ENCODE data around the gene TREH. TPM values are rescaled to one million over a fixed set of nuclear protein-coding genes. Genes with fewer than 3 reads are reported as not detected.

TREH gene
- total RNA-seq, 1 experiment from 2014 or later, result 0.15 TPM

GRCh38 chr11:118649941-118650340 lies 29.5 kb downstream of the TREH start:
- BruUV-seq (replicated peaks), result no TSS peak
- CTCF ChIA-PET, result no interaction called here
- no peak for ATAC-seq
- no peak overlapping the region for H3K4me3 ChIP-seq (replicated peaks in 1 of 2; ENCODE audit: low read depth in 1 of 2, low read length in 2 of 2)
- no peak overlapping the region for H3K4me2 ChIP-seq (ENCODE audit: low read length)
- no peaks in the 10 kb centered on the region for H4K20me1 ChIP-seq (ENCODE audit: insufficient read depth)
- no peak for DNase-seq (ENCODE audit: low read depth, low spot score)
- H3K9ac ChIP-seq (ENCODE audit: low read length), result no peak overlapping the region
- no peak overlapping the region for H3K27ac ChIP-seq (ENCODE audit: low read depth, low read length)
- H3K79me2 ChIP-seq (ENCODE audit: insufficient read depth, low read length), result no peaks in the 10 kb centered on the region
- H3K4me1 ChIP-seq (ENCODE audit: control insufficient read depth in 1 of 2, insufficient read depth in 2 of 2, low read length in 2 of 2), result peaks cover 0 to 8% of the 10 kb centered on the region in 2 experiments; a peak in 1 of 4 replicates
- H3K9me3 ChIP-seq (ENCODE audit: control insufficient read depth in 1 of 2, insufficient read depth in 1 of 2, low read depth in 1 of 2, low read length in 2 of 2), result no peaks in the 10 kb centered on the region
- peaks cover 14 to 18% of the 10 kb centered on the region in 2 experiments; a peak in 3 of 4 replicates for H3K36me3 ChIP-seq (ENCODE audit: control insufficient read depth in 1 of 2, insufficient read depth in 2 of 2, low read length in 2 of 2)
- no peaks in the 10 kb centered on the region for H3K9me2 ChIP-seq (ENCODE audit: insufficient read depth)
- TF ChIP-seq POLR2AphosphoS5 (IDR thresholded peaks at IDR 0.05; ENCODE audit: low read depth, low read length) (no peak), FOSL1 (IDR thresholded peaks at IDR 0.05; ENCODE audit: low read depth) (no peak), EZH2phosphoT487 (IDR thresholded peaks at IDR 0.05; ENCODE audit: borderline replicate concordance) (no peak), ZFX (IDR thresholded peaks at IDR 0.05) (no peak), ZNF274 (IDR thresholded peaks at IDR 0.05; ENCODE audit: low read depth, low read length) (no peak), CBX3 (IDR thresholded peaks at IDR 0.05; ENCODE audit: low read depth) (no peak), MAX (IDR thresholded peaks at IDR 0.05) (no peak), ELF1 (IDR thresholded peaks at IDR 0.05; ENCODE audit: borderline replicate concordance, low read depth) (no peak), EZH2 (IDR thresholded peaks at IDR 0.05) (no peak), JUND (IDR thresholded peaks at IDR 0.05) (no peak), TCF7L2 (IDR thresholded peaks at IDR 0.05; ENCODE audit: borderline replicate concordance, extremely low read depth, insufficient read depth, insufficient read length) (no peak), RAD21 (IDR thresholded peaks at IDR 0.05; ENCODE audit: low read depth) (no peak), REST (IDR thresholded peaks at IDR 0.05; ENCODE audit: low read depth) (no peak)
- no peaks in the 10 kb centered on the region for H3K27me3 ChIP-seq (ENCODE audit: insufficient read depth, low read length)
- RAD21 ChIA-PET (ENCODE audit: low non-redundant PET in 1 of 2, low total read pairs in 2 of 2, uncharacterized antibody in 2 of 2, unreplicated experiment in 2 of 2), result no interaction called here
- no peak overlapping the region for H2AFZ ChIP-seq (ENCODE audit: low read depth, low read length, poor library complexity, severe bottlenecking)
- intact Hi-C loops (cut with micrococcal nuclease), result no loop called here
- POLR2A ChIA-PET, result no interaction called here
